Stimulated activated CD4-positive, alpha-beta T cell treated with anti-CD3 and anti-CD28 coated beads, Interleukin-12 subunit alpha, Interleukin-12 subunit beta, amount 100 ng/mL, for 24 hours (primary cell): Measurements from ENCODE around the gene CBX1.
A peak's percentile ranks its signal among the peaks of the same experiment; 100 is the strongest.
"Not testable (repeated sequence)": the region's sequence is repeated elsewhere in the genome, so short reads cannot be mapped to it uniquely, and the experiment has no call there.

Experiments
- DNase-seq, 2 experiments: peaks; one replicate each; pipeline ENCODE4 v3.0.0-alpha.2; 2020; ENCODE audit warnings: low read depth in 2 of 2

CBX1 gene

GRCh38 chr17:48073566-48074094, 27.6 kb downstream of the CBX1 start:
- not testable (repeated sequence) for DNase-seq

- DNase-seq: not testable (repeated sequence)
Measured at GRCh38 chr17:48072811-48073210, 28.5 kb downstream of the CBX1 start.

- DNase-seq: no peak
Measured at GRCh38 chr17:48071654-48072053, 29.6 kb downstream of the CBX1 start.

- no peak for DNase-seq
Measured at GRCh38 chr17:48070195-48070594, 31.1 kb downstream of the CBX1 start.

- no peak for DNase-seq
Measured at GRCh38 chr17:48068491-48068961, 32.8 kb downstream of the CBX1 start.

DNA sequence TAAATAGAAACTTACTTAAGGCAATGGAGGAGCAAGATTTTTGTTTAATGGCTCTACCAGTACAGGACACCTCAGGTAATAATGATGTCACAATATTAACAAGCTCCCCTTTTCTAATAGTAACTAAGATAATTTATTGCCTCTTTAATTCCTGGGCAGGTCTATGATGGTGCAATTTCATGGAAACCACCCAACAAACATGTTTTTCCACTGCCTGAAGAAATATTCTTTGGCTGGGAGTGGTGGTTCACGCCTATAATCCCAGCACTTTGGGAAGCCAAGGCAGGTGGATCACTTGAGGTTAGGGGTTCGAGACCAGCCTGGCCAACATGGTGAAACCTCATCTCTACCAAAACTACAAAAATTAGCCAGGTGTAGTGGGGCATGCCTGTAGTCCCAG, 33.5 kb downstream of the CBX1 start:
- DNase-seq: not testable (repeated sequence)

- DNase-seq: no peak
Measured at GRCh38 chr17:48067245-48067644, 34.0 kb downstream of the CBX1 start.

DNA sequence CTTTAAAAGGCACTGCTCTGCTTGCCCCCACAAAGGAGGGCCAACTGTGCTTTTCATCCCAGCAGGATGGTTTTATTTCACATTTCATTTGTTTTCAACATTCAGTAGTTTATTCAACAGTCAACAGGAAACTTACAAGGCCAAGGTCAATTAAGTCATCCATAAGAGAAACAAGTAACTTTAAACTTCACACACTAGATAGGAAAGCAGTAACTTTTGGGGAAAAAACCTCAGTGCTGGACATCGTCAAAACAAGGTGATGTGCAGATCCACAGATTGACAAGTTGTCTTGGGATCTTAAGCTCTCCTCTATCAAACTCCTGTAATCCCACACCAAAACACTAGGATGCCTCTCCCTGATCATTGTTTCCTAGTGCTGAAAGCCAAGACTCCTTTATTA, 34.6 kb downstream of the CBX1 start:
- no peak for DNase-seq

DNA sequence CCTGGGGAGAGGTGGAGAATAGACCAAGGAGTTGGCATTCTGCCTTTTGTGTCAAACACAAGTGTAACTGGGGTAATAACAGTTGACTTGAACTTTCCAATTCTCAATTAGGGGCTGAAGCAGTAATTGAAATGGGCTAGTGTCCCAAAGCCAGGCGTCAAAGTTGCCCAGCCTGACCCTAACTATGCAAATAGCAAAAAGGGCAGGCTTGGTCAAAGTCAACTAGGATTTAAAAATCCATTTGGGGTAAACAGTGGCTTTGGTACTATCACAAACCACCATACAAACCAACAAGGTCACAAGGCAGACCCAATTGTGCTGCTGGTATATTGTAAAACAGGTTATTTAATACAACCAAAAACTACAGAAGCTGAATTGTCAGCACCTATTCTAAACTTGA, 35.1 kb downstream of the CBX1 start:
- no peak for DNase-seq

GRCh38 chr17:48064638-48065037, 36.6 kb downstream of the CBX1 start:
- DNase-seq: no peak

DNA sequence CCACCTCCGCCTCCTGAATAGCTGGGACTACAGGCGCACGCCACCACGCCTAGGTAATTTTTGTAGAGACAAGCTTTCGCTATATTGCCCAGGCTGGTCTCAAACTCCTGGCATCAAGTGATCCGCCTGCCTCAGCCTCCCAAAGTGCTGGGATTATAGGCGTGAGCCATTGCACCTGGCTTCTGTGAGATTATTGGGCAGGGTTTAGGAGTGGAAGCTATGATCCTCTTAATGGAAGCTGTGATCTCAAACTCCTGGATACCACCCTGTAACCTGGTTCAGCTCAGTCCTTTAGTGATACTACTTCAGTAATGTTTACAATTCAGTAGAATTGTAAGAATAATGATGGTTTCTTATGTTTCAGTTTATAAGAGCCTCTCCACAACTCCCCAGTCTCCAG, 39.0 kb downstream of the CBX1 start:
- DNase-seq: no peak

- DNase-seq: no peak
Measured at GRCh38 chr17:48060249-48060648, 41.0 kb downstream of the CBX1 start.

GRCh38 chr17:48059125-48059668, 42.1 kb downstream of the CBX1 start:
- DNase-seq: no peak

DNA sequence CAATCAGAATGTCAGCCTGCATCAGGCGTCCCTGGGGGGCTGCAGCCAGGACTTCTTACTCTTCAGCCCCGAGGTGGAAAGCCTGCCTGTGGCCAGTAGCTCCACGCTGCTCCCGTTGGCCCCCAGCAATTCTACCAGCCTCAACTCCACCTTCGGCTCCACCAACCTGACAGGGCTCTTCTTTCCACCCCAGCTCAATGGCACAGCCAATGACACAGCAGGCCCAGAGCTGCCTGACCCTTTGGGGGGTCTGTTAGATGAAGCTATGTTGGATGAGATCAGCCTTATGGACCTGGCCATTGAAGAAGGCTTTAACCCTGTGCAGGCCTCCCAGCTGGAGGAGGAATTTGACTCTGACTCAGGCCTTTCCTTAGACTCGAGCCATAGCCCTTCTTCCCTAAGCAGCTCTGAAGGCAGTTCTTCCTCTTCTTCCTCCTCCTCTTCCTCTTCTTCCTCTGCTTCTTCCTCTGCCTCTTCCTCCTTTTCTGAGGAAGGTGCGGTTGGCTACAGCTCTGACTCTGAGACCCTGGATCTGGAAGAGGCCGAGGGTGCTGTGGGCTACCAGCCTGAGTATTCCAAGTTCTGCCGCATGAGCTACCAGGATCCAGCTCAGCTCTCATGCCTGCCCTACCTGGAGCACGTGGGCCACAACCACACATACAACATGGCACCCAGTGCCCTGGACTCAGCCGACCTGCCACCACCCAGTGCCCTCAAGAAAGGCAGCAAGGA, 42.7 kb downstream of the CBX1 start:
- DNase-seq: no peak

- DNase-seq: no peak
Measured at GRCh38 chr17:48057626-48058025, 43.7 kb downstream of the CBX1 start.

- no peak for DNase-seq
Measured at GRCh38 chr17:48056879-48057278, 44.4 kb downstream of the CBX1 start.

DNA sequence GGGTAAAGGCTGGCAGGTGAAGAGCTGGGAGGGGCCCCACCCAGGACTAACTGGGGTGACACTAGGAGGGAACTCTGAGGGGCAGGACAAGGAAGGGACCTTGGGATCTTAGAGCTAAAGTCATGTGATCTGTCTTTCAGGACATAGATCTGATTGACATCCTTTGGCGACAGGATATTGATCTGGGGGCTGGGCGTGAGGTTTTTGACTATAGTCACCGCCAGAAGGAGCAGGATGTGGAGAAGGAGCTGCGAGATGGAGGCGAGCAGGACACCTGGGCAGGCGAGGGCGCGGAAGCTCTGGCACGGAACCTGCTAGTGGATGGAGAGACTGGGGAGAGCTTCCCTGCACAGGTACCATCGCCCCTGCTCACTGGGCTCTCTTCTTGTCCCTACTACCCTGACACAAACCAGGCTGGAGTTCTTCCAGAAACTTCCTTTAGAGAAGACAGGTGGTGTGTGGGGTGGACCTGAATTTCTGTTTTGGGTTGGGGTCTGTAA, 45.0 kb downstream of the CBX1 start:
- no peak for DNase-seq

- DNase-seq: peak in 1 of 2 experiments; percentile 36
Measured at GRCh38 chr17:48055531-48056245, 45.6 kb downstream of the CBX1 start.

DNA sequence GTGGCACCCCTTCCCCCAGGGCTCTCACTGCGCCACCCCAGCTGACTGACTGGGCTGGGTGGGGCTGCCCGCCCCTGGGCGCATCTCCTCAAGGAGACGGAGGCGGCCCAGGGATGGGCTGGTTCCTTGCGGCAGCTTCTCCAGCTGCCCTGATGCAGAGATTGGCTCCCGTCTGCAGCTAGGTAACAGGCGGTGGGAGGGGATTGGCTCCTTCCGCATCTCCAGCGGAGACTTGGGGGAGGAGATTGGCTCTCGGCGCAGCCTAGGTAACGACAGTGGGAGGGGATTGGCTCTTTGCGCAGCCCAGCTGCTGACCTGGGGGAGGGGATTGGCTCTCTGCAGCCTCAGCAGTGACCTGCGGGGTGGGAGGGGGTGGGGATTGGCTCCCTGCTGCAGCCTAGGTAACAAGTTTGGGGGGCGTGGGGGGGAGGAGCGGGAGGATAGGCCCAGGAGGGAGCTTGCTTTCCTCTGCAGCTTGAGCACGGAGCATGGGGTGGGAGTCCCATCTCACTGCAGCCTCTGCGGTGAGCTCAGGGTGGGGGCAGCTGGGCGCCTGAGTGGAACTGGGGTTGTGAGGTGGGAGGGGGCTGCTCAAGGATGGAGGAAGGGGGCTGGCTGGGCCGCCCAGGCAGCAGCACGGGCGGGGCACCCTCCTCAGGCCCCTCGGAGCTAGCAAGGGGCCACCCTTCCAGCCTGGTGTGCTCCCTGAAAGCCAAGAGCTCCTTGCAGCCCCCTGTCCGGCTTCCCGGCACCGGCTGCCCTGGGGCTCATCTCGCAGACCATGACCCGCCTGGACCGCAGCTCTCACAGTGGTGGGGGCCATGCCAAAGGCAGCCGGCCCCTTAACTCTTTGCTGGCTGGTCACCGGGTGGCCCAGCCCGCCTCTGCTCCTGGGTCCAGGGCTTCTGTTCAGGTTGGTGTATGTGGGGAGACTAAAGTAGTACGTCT, 46.8 kb downstream of the CBX1 start:
- DNase-seq: no peak

- no peak for DNase-seq
Measured at GRCh38 chr17:48053758-48054237, 47.5 kb downstream of the CBX1 start.
